K562 treated with DMSO at 1 percent for 4 hours (cell line): ENCODE results near the gene AMOT. TPM values are rescaled to one million over a fixed set of nuclear protein-coding genes. Genes with fewer than 3 reads are reported as not detected.

ENCODE experiments used
- total RNA-seq: library from RNA; unstranded; fragments of 300-600 nt; gene quantifications from 2 replicates; pipeline ENCODE4 v1.2.3, GENCODE V29; 2022; ENCODE audit not compliant: insufficient read depth

The AMOT gene, protein sequence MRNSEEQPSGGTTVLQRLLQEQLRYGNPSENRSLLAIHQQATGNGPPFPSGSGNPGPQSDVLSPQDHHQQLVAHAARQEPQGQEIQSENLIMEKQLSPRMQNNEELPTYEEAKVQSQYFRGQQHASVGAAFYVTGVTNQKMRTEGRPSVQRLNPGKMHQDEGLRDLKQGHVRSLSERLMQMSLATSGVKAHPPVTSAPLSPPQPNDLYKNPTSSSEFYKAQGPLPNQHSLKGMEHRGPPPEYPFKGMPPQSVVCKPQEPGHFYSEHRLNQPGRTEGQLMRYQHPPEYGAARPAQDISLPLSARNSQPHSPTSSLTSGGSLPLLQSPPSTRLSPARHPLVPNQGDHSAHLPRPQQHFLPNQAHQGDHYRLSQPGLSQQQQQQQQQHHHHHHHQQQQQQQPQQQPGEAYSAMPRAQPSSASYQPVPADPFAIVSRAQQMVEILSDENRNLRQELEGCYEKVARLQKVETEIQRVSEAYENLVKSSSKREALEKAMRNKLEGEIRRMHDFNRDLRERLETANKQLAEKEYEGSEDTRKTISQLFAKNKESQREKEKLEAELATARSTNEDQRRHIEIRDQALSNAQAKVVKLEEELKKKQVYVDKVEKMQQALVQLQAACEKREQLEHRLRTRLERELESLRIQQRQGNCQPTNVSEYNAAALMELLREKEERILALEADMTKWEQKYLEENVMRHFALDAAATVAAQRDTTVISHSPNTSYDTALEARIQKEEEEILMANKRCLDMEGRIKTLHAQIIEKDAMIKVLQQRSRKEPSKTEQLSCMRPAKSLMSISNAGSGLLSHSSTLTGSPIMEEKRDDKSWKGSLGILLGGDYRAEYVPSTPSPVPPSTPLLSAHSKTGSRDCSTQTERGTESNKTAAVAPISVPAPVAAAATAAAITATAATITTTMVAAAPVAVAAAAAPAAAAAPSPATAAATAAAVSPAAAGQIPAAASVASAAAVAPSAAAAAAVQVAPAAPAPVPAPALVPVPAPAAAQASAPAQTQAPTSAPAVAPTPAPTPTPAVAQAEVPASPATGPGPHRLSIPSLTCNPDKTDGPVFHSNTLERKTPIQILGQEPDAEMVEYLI
- not detected in 2 replicates for total RNA-seq

DNA sequence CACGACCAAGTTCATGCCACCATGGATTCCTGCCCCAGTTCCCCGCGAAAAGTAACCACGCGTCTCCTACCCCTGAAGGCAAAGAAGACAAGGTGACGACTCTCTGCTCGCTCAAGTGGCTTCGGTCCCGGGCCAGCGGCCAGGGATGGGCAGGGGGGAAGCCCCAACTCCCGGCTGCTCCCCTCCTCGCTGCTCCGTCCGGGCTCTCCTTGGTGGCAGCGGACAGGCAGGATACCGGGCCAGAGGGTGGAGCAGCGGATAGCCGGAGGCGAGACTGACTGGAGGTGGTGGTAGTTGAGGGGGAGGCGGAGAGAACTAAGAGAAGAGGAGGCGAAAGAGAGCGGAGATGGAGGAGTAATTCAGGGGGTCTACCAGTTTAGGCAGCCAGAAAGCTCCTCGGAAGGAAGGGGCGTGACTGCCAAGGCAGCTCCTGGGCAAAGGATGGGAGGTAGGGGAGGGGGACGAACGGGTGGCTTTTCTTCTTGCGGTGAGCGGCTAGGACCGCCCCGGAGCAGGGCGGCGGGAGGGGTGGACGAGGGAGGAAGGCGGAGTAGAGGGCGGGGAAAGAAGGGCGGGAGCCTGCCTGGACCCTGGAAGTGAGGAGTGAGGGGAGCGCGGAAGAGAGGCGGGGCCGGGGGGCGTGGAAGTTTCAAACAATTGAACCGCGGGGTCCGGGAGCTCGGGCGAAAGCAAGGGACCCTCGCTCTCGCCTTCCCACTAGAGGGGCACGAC lies at the start of gene AMOT:
AMOT (minus strand) TSS at position 450 of the 732 bp plus-strand sequence. CDS start 17,705 bp downstream, outside the sequence.

Other genes starting within 250 kb of the AMOT start
- not detected in 2 replicates for gene LHFPL1, start 160.9 kb downstream of the AMOT start, total RNA-seq